Measurements from ENCODE around the gene DAP. TPM values are rescaled to one million over a fixed set of nuclear protein-coding genes. Genes with fewer than 3 reads are reported as not detected.

Gene DAP
- total and polyA plus RNA-seq, 8 donors, result 68.3 to 183 (median 132) TPM

- WGBS, 2 donors, result 64 to 75% methylated on average over 6 of the region's 6 CpGs
- Histone ChIP-seq H3K4me3 (no peak overlapping the region), H3K27me3 (no peaks in the 10 kb centered on the region), H3K36me3 (peaks cover 0 to 8% (median 0%) of the 10 kb centered on the region in 3 donors), H3K9me3 (no peaks in the 10 kb centered on the region), H3K27ac (peak overlapping the region; percentile 33 to 64 (median 61)), H3K4me1 (peaks cover 13 to 28% (median 22%) of the 10 kb centered on the region in 3 donors)
- intact Hi-C loops (cut with DNase I), result no loop called here
- no peak for FAIRE-seq
- TF ChIP-seq, protein P1, sequence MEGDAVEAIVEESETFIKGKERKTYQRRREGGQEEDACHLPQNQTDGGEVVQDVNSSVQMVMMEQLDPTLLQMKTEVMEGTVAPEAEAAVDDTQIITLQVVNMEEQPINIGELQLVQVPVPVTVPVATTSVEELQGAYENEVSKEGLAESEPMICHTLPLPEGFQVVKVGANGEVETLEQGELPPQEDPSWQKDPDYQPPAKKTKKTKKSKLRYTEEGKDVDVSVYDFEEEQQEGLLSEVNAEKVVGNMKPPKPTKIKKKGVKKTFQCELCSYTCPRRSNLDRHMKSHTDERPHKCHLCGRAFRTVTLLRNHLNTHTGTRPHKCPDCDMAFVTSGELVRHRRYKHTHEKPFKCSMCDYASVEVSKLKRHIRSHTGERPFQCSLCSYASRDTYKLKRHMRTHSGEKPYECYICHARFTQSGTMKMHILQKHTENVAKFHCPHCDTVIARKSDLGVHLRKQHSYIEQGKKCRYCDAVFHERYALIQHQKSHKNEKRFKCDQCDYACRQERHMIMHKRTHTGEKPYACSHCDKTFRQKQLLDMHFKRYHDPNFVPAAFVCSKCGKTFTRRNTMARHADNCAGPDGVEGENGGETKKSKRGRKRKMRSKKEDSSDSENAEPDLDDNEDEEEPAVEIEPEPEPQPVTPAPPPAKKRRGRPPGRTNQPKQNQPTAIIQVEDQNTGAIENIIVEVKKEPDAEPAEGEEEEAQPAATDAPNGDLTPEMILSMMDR (IDR thresholded peaks at IDR 0.05), result no peak
- no peak for DNase-seq
- no peak for ATAC-seq
Measured at GRCh38 chr5:10711562-10711961, 49.5 kb downstream of the DAP start.

DNA sequence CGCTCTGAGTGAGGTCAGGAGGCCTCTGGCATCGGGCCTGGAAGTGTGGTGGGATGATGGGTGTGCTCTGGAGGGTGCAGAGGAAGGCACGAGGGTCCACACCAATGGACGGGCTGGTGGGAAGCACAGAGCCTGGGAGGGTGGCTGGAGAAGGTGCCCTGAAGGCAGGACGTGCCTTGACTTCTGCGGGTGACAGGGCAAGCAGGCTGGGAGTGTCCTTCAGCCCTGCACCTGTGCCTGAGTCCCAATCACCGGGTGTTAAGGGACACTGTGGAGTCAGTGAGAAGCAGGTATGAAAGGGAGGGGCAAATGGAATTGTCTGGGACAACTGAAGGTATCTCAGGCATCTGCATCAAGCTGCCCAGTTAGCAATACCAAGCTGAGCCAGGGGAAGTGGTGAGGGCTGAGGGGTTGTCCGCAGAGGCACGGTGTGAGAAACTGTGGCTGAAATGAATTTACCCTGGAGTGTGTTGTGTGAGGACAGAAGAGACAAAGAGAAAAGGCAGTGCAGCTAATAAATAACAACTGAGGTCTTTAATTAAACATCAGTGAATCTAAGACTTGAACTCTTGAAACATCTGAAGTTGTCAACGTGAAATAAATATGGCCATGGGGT lies 50.4 kb downstream of the DAP start:
- H3K27me3 ChIP-seq, result no peaks in the 10 kb centered on the region
- FAIRE-seq (no peak), ATAC-seq (peak; percentile 82 to 90 (median 84)), DNase-seq (peak in 5 of 6 donors; percentile 49 to 76 (median 63))
- intact Hi-C loops (cut with DNase I), result no loop called here
- peaks cover 22 to 36% (median 29%) of the 10 kb centered on the region in 3 donors for H3K4me1 ChIP-seq
- H3K27ac ChIP-seq, result peak overlapping the region; percentile 38 to 64 (median 61)
- 48 to 61% methylated on average over 10 of the region's 10 CpGs for WGBS, 2 donors
- peaks cover 0 to 8% (median 0%) of the 10 kb centered on the region in 3 donors for H3K36me3 ChIP-seq
- TF ChIP-seq, protein P1 (IDR thresholded peaks at IDR 0.05), result no peak
- H3K4me3 ChIP-seq, result no peak overlapping the region
- no peaks in the 10 kb centered on the region for H3K9me3 ChIP-seq

GRCh38 chr5:10709933-10710332 lies 51.1 kb downstream of the DAP start:
- WGBS, 2 donors, result 47 to 57% methylated on average over 8 of the region's 8 CpGs
- intact Hi-C loops (cut with DNase I), result loop anchor here in 1 of 3 donors (10.0 kb wide), 1 partner anchor 45 kb away; no protein-coding TSS in a partner anchor

GRCh38 chr5:10709409-10709808 lies 51.6 kb downstream of the DAP start:
- DNase-seq, result no peak
- WGBS, 2 donors, result 54 to 69% methylated on average over 4 of the region's 4 CpGs

More at GRCh38 chr5:10709933-10710332, 51.1 kb downstream of the DAP start:
- FAIRE-seq (no peak), DNase-seq (no peak), ATAC-seq (peak; percentile 26 to 57 (median 38))
- Histone ChIP-seq H3K27ac (peak overlapping the region; percentile 38 to 64 (median 61)), H3K9me3 (no peaks in the 10 kb centered on the region), H3K36me3 (peaks cover 0 to 8% (median 0%) of the 10 kb centered on the region in 3 donors), H3K27me3 (no peaks in the 10 kb centered on the region), H3K4me1 (peaks cover 27 to 39% (median 35%) of the 10 kb centered on the region in 3 donors), H3K4me3 (no peak overlapping the region)
- TF ChIP-seq, protein P1 (IDR thresholded peaks at IDR 0.05), result no peak

More at GRCh38 chr5:10709409-10709808, 51.6 kb downstream of the DAP start:
- Histone ChIP-seq H3K27ac (peak overlapping the region in 3 of 4 donors; percentile 58 to 64 (median 64)), H3K4me3 (no peak overlapping the region), H3K36me3 (peaks cover 0 to 8% (median 0%) of the 10 kb centered on the region in 3 donors), H3K9me3 (no peaks in the 10 kb centered on the region), H3K27me3 (no peaks in the 10 kb centered on the region), H3K4me1 (peaks cover 32 to 44% (median 40%) of the 10 kb centered on the region in 3 donors)
- TF ChIP-seq, protein P1 (IDR thresholded peaks at IDR 0.05), result no peak
- intact Hi-C loops (cut with DNase I), result loop anchor here in 1 of 3 donors (10.0 kb wide), 1 partner anchor 45 kb away; no protein-coding TSS in a partner anchor
- FAIRE-seq, result no peak
- no peak for ATAC-seq

All from pancreas (tissue), 10 donors.